Epithelial cell of proximal tubule (primary cell): ENCODE results near the gene RUBCNL. TPM values are rescaled to one million over a fixed set of nuclear protein-coding genes. Genes with fewer than 3 reads are reported as not detected.

ENCODE experiments used
- DNase-seq: peaks from one replicate; pipeline ENCODE4 v3.0.0-alpha.2; 2011; ENCODE audit warnings: low read depth
- H3K4me3 ChIP-seq: 2 replicates; pipeline ENCODE4 v1.5.1; 2011; ENCODE audit warnings: low read depth, mild to moderate bottlenecking, low read length
- total RNA-seq: library from RNA; depleted of rRNA; stranded (reverse); fragments of >200 nt; gene quantifications from 2 replicates; pipeline ENCODE4 v1.2.3, GENCODE V29; 2015
- TF ChIP-seq, protein P1 (sequence below): conservative IDR thresholded peaks from 2 replicates; pipeline ENCODE4 v1.5.1; 2012; ENCODE audit warnings: low read depth, mild to moderate bottlenecking, low read length

The RUBCNL gene
- total RNA-seq, 1 donor from 2014 or later = 0.29 TPM

DNA sequence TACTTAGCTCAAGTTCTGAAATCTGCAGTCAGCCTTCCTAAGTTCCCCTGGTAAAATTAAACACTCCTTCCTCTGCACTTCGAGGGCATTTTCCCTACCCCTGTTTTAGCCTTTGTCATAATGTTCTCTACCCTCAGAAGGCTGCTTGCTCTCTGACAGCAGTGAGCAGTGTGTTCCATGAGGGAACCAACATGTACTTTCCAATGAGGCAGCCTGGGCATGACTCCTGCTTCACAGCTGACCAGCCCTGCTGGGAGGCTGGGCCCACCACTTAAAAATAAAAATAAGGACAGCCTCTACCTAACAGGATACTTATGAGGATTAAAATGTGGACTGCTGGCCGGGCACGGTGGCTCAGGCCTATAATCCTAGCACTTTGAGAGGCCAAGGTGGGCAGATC lies 26.4 kb downstream of the RUBCNL start:
- H3K4me3 ChIP-seq = no peak overlapping the region
- TF ChIP-seq, protein P1, sequence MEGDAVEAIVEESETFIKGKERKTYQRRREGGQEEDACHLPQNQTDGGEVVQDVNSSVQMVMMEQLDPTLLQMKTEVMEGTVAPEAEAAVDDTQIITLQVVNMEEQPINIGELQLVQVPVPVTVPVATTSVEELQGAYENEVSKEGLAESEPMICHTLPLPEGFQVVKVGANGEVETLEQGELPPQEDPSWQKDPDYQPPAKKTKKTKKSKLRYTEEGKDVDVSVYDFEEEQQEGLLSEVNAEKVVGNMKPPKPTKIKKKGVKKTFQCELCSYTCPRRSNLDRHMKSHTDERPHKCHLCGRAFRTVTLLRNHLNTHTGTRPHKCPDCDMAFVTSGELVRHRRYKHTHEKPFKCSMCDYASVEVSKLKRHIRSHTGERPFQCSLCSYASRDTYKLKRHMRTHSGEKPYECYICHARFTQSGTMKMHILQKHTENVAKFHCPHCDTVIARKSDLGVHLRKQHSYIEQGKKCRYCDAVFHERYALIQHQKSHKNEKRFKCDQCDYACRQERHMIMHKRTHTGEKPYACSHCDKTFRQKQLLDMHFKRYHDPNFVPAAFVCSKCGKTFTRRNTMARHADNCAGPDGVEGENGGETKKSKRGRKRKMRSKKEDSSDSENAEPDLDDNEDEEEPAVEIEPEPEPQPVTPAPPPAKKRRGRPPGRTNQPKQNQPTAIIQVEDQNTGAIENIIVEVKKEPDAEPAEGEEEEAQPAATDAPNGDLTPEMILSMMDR = no peak
- no peak for DNase-seq

DNA sequence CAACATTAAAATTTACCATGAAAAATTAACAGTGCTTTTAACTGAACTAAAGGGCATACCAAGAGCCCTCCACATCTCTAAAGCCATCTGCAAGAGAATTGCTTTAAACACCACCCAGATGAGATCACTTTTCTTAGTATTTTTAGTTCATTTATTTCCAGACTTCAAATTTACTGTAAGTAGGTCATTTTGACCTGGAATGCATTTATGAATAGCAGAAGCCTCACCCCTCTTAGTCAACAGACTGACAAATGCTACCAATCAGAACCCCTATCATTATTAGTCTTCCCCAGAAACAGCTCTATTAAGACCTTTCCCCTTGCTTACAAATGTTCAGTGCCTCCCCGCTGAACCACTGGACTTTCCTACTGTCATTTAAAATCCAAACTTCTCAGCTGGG lies 27.3 kb downstream of the RUBCNL start:
- TF ChIP-seq, protein P1 = no peak
- DNase-seq = no peak

DNA sequence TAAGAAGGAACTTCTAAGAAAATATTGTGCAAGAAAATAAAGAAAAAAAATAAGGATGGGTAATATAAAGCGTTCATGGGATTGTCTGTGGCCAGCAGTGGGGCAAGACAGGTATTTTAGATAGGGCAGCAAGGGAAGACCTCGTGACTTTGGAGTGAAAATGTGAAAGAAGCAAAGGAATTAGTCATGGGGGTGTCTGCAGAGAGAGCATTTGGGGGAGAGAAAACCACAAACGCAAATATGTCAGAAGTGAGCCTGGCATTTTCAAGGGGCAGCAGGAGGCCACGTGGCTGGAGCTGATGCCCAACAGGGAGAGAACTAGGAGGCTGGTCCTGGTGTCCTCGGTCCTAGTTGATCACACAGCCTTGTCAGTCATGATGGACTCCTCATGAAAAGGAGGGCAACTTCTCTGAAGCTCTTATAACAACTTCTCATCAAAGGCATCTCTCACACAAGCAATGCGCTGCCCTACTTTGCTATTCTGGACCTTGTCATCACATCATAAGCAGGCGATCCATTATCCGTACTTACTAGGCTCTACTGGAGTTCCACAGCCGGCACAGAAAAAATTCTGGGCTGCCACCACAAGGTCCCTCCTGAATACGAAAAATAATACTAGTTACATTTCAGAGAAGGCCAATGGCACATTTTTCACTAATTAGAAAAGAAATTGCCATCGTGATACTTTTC lies 31.0 kb downstream of the RUBCNL start:
- no peak overlapping the region for H3K4me3 ChIP-seq
- TF ChIP-seq, protein P1 = no peak
- no peak for DNase-seq

More for the DNA sequence above, 27.3 kb downstream of the RUBCNL start:
- H3K4me3 ChIP-seq = no peak overlapping the region

DNA sequence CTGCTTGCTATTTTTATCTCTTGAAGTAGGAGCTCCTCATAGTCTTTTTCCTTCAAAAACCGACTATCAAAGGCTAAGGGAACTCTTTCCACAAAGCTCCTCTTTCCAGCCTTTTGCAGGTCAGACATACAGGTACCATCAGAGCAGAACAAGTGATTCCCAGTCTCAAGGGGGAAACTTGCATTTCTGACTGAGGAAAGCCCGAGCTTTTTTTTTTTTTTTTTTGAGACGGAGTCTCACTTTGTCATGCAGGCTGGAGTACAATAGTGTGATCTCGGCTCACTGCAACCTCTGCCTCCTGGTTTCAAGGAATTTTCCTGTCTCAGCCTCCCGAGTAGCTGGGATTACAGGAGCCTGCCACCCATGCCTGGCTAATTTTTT lies 32.0 kb downstream of the RUBCNL start:
- TF ChIP-seq, protein P1 = no peak
- H3K4me3 ChIP-seq = no peak overlapping the region
- DNase-seq = no peak

DNA sequence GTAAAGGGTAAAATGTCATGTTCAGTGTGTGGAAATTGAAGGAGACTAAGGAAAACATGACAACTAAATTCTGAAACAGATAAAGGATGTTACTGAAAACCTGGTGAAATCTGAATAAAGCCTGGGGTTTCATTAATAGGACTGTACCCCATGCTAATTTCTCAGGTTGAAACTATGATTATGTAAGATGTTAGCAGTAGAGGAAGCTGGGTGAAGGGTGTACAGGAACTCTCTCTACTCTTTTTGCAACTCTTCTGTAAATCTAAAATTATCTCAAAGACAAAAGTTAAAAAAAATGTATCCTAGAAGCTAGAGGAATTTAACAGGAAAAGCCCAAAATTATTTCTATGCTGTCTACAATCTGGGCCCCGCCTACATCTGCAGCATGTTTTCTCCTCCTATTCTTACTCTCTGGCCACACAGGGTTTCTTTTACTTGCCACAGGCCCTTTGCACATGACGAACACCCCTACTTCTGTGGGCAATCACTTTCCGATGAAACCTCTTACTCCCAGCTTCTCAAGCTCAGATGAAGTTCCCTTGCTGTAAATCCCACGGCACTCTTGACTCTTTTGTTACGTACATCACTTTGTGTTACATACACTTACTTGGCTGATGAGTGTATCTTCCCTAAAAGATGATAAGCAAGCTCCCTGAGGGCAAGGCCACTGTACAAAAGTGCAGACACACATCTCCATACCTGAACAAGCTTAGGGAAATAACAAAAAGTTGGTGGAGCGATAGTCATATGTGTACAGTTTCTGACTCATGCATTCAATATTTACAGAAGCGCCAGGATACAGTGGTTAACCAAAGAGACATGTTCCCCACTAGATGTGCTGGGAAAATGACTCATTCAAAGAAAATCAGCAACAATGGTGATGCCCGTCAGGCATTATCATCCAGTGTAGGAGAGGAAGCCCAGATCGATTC lies 32.6 kb downstream of the RUBCNL start:
- no peak overlapping the region for H3K4me3 ChIP-seq
- DNase-seq = peak; percentile 90
- TF ChIP-seq, protein P1 = no peak

DNA sequence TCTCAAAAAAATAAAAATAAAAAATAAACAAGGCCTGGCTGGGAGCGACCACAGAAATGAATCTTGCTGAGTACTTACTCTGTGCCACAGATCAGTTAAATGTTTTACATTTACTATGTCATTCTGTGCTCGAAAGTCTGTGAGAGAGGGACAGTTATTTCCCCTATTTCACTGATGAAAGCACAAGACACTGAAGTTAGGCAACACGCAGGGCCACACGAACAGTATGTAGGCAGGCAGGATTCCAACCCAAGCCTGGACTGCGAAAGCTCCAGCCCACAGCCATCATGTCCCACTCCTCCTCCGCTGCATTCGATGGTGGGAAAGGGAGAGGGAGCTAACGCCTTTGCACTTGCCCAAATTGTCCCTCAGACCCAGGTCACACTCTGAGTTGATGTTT lies 34.2 kb downstream of the RUBCNL start:
- no peak overlapping the region for H3K4me3 ChIP-seq
- TF ChIP-seq, protein P1 = no peak
- DNase-seq = no peak

DNA sequence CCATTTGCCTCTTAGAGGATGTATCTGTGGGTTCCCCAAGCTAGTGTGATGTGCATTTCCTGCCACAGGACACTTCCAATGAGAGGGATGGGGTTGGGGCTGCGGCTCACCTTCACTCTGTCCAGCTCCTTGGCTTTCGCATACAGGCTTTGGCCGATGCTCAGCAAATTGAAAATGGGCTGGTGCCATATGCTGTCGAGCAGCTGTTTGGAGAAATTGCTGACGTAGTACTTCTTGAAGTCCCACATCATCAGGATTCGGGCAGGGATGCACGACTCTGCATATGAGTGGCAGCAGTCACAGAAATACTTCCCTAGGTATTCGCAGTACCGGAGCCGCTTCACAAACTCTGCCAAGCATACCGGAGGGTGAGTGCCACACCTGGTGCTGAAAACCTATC lies 37.0 kb downstream of the RUBCNL start:
- DNase-seq = no peak
- H3K4me3 ChIP-seq = no peak overlapping the region
- TF ChIP-seq, protein P1 = no peak
